Mesothelial cell of epicardium (in vitro differentiated cells): Measurements from ENCODE around the gene PNPLA6. TPM values are rescaled to one million over a fixed set of nuclear protein-coding genes. Genes with fewer than 3 reads are reported as not detected.
A peak's percentile ranks its signal among the peaks of the same experiment; 100 is the strongest.

Source experiments
- DNase-seq, 2 experiments: peaks; one replicate each; pipeline ENCODE4 v3.0.0; 2021; ENCODE audit warnings: low spot score in 2 of 2; ENCODE audit not compliant: unreplicated experiment in 2 of 2
- H3K27ac Mint-ChIP-seq: 2 replicates; pipeline ENCODE4 v1.8.0; 2021; ENCODE audit warnings: mixed read lengths
- H3K27me3 Mint-ChIP-seq: 2 replicates; pipeline ENCODE4 v1.8.0; 2021; ENCODE audit warnings: low read depth, mixed read lengths
- H3K36me3 Mint-ChIP-seq: 2 replicates; pipeline ENCODE4 v1.8.0; 2021; ENCODE audit warnings: mixed read lengths
- H3K4me1 Mint-ChIP-seq: 2 replicates; pipeline ENCODE4 v1.8.0; 2021; ENCODE audit warnings: mixed read lengths
- H3K4me3 Mint-ChIP-seq: 2 replicates; pipeline ENCODE4 v1.8.0; 2021; ENCODE audit warnings: mild to moderate bottlenecking, moderate library complexity, mixed read lengths
- H3K9me3 Mint-ChIP-seq: 2 replicates; pipeline ENCODE4 v1.8.0; 2021; ENCODE audit warnings: mixed read lengths
- CTCF ChIP-seq: fragments of 200-600 bp; sonication (generic); IDR thresholded peaks from one replicate; pipeline ENCODE4 v1.5.0; 2021; ENCODE audit warnings: antibody characterized with exemption; ENCODE audit not compliant: unreplicated experiment
- total RNA-seq: library from RNA; stranded (reverse); gene quantifications from 3 replicates; pipeline ENCODE4 v1.2.1, GENCODE V29; 2021

PNPLA6 gene
- total RNA-seq, 1 donor from 2014 or later = 117 TPM

GRCh38 chr19:7550169-7550770 lies 14.8 kb downstream of the PNPLA6 start:
- Mint-ChIP-seq H3K27me3 (no peaks in the 10 kb centered on the region), H3K27ac (no peak overlapping the region), H3K4me1 (peaks cover 4% of the 10 kb centered on the region), H3K9me3 (no peaks in the 10 kb centered on the region), H3K36me3 (peaks cover 19% of the 10 kb centered on the region), H3K4me3 (peak overlapping the region; percentile 69)
- DNase-seq = no peak
- TF ChIP-seq CTCF = no peak

- Mint-ChIP-seq H3K4me3 (peak overlapping the region; percentile 69), H3K4me1 (peaks cover 4% of the 10 kb centered on the region), H3K27me3 (no peaks in the 10 kb centered on the region), H3K27ac (peak overlapping the region; percentile 59), H3K36me3 (peaks cover 16% of the 10 kb centered on the region), H3K9me3 (no peaks in the 10 kb centered on the region)
- DNase-seq = peak; percentile 61 to 74
- TF ChIP-seq CTCF = no peak
These were observed 15.7 kb downstream of the PNPLA6 start for GRCh38 chr19:7550987-7551761.

GRCh38 chr19:7552781-7553180 lies 17.3 kb downstream of the PNPLA6 start:
- Mint-ChIP-seq H3K27ac (no peak overlapping the region), H3K4me1 (peaks cover 4% of the 10 kb centered on the region), H3K36me3 (peaks cover 24% of the 10 kb centered on the region), H3K4me3 (no peak overlapping the region), H3K9me3 (no peaks in the 10 kb centered on the region), H3K27me3 (no peaks in the 10 kb centered on the region)
- no peak for DNase-seq
- TF ChIP-seq CTCF = no peak

- no peak overlapping the region for H3K4me3 Mint-ChIP-seq
- no peaks in the 10 kb centered on the region for H3K9me3 Mint-ChIP-seq
- no peak for DNase-seq
- peaks cover 37% of the 10 kb centered on the region for H3K36me3 Mint-ChIP-seq
- H3K27me3 Mint-ChIP-seq = no peaks in the 10 kb centered on the region
- H3K4me1 Mint-ChIP-seq = peaks cover 4% of the 10 kb centered on the region
- no peak overlapping the region for H3K27ac Mint-ChIP-seq
- TF ChIP-seq CTCF = no peak
These were observed 19.0 kb downstream of the PNPLA6 start for GRCh38 chr19:7554565-7554964.

DNA sequence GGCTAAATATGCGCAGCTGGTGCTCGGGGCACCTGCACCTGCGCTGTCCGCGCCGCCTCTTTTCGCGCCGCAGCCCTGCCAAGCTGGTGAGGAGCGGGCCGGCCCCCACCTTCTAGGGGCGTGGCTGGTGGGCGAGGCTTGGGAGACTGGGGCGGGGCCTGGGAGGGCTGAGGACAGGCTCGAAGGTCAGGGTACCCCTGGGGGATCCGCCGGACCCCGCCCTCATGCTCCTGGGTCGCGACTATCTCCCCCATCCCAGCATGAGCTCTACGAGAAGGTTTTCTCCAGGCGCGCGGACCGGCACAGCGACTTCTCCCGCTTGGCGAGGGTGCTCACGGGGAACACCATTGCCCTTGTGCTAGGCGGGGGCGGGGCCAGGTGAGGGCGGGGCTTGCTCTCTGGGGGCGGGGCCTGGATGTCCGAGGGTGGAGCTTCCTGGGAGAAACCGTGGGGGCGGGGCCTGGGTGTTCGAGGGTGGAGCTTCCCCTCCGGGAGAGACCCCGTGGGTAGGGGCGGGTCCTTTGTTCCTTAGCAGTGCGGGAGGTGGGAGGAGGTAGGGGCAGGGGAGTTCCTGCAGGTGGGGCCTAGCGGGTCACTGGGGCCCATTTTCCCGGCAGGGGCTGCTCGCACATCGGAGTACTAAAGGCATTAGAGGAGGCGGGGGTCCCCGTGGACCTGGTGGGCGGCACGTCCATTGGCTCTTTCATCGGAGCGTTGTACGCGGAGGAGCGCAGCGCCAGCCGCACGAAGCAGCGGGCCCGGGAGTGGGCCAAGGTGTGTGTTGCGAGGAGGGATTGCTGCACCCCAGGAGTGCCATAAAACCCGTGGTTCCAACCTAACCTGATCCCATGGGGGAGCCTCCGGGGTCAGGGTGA lies 19.7 kb downstream of the PNPLA6 start:
- no peak for DNase-seq
- Mint-ChIP-seq H3K27me3 (no peaks in the 10 kb centered on the region), H3K9me3 (no peaks in the 10 kb centered on the region), H3K4me1 (peaks cover 4% of the 10 kb centered on the region), H3K4me3 (no peak overlapping the region), H3K36me3 (peaks cover 34% of the 10 kb centered on the region), H3K27ac (no peak overlapping the region)
- TF ChIP-seq CTCF = no peak
